Uterus (tissue), 2 donors: Measurements from ENCODE around the gene DCBLD1.

ENCODE experiments used
- POLR2A ChIP-seq, 2 donors: fragments of 450-650 bp; IDR thresholded peaks; one replicate each; pipeline ENCODE4 v1.6.1; 2016; ENCODE audit warnings: antibody characterized with exemption in 2 of 2, mild to moderate bottlenecking in 1 of 2, moderate library complexity in 1 of 2
- TF ChIP-seq, protein P1 (sequence below), 4 experiments: fragments of 200-600 bp in 2 of 4; fragments of 450-650 bp in 2 of 4; sonication (generic) in 2 of 4; IDR thresholded peaks; one replicate each; pipeline ENCODE4 v1.5.1; 2016 to 2019; ENCODE audit warnings: antibody characterized with exemption in 4 of 4, mild to moderate bottlenecking in 2 of 4, moderate library complexity in 1 of 4

DNA sequence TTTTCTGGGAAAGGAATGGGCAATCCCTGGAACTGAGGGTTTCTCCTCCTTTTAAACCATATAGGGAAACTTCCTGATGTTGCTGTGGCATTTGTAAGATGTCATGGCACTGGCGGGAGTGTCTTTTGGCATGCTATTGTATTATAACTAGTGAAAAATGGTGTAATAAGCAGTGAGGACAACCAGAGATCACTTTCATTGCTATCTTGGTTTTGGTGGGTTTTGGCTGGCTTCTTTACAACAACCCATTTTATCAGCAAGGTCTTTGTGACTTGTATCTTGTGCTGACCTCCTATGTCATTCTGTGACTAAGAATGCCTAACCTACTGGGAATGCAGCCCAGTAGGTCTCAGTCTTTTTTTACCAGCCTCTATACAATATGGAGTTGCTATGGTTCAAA, 9.1 kb upstream of the DCBLD1 start:
- TF ChIP-seq, protein P1, sequence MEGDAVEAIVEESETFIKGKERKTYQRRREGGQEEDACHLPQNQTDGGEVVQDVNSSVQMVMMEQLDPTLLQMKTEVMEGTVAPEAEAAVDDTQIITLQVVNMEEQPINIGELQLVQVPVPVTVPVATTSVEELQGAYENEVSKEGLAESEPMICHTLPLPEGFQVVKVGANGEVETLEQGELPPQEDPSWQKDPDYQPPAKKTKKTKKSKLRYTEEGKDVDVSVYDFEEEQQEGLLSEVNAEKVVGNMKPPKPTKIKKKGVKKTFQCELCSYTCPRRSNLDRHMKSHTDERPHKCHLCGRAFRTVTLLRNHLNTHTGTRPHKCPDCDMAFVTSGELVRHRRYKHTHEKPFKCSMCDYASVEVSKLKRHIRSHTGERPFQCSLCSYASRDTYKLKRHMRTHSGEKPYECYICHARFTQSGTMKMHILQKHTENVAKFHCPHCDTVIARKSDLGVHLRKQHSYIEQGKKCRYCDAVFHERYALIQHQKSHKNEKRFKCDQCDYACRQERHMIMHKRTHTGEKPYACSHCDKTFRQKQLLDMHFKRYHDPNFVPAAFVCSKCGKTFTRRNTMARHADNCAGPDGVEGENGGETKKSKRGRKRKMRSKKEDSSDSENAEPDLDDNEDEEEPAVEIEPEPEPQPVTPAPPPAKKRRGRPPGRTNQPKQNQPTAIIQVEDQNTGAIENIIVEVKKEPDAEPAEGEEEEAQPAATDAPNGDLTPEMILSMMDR (IDR thresholded peaks at IDR 0.05), result no peak
- no peak for TF ChIP-seq POLR2A (IDR thresholded peaks at IDR 0.05)
